Skeletal muscle tissue (tissue), 4 donors: ENCODE data around the gene ARHGAP29. TPM values are rescaled to one million over a fixed set of nuclear protein-coding genes. Genes with fewer than 3 reads are reported as not detected.

Experiments used
- H3K27ac ChIP-seq: one replicate; pipeline ENCODE4 v1.7.0; 2013; ENCODE audit warnings: mild to moderate bottlenecking, low read depth, low read length, inconsistent platforms
- H3K27me3 ChIP-seq, 3 donors: one replicate each; pipeline ENCODE4 v1.7.0; 2013; ENCODE audit warnings: low read length in 3 of 3; ENCODE audit not compliant: control insufficient read depth in 3 of 3, insufficient read depth in 3 of 3
- H3K36me3 ChIP-seq, 3 donors: one replicate each; pipeline ENCODE4 v1.7.0; 2013; ENCODE audit warnings: low read length in 3 of 3; ENCODE audit not compliant: control insufficient read depth in 3 of 3, insufficient read depth in 3 of 3
- H3K4me1 ChIP-seq, 3 donors: one replicate each; pipeline ENCODE4 v1.7.0; 2013; ENCODE audit warnings: low read length in 3 of 3, mild to moderate bottlenecking in 3 of 3; ENCODE audit not compliant: control insufficient read depth in 3 of 3, insufficient read depth in 3 of 3
- H3K4me3 ChIP-seq, 3 donors: one replicate each; pipeline ENCODE4 v1.7.0; 2013; ENCODE audit warnings: low read length in 3 of 3
- H3K9ac ChIP-seq, 3 donors: one replicate each; pipeline ENCODE4 v1.7.0; 2013; ENCODE audit warnings: low read length in 3 of 3, mild to moderate bottlenecking in 3 of 3, moderate library complexity in 2 of 3, low read depth in 1 of 3
- H3K9me3 ChIP-seq, 3 donors: one replicate each; pipeline ENCODE4 v1.7.0; 2013; ENCODE audit warnings: low read length in 3 of 3; ENCODE audit not compliant: control insufficient read depth in 3 of 3
- total RNA-seq: library from RNA; depleted of rRNA; stranded (reverse); fragments of >200 nt; gene quantifications from one replicate; pipeline ENCODE4 v1.2.3, GENCODE V29; 2014
- donor health status: Osteomylitis.

The ARHGAP29 gene
- total RNA-seq, 1 donor from 2014 or later: 39.1 TPM

DNA sequence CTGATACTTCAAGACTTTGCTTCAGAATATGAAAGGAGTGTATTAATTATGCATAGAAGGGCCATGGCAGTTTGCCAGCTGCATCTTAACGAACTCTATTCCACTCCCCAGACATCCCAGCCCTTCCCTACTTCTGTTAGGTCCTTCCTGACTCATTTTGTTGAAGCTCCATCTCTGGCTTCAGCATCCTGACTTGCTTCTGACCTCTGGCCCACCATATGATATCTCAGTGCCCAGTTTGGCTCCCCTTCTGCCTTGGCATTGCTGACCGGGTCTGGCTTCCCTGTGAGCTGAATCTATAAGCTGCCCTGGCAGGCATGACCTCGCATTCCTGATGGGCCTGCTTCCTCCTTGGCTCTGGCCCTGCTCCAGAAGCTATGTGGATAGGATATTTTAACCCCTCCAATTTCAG, 27.6 kb upstream of the ARHGAP29 start:
- Histone ChIP-seq H3K36me3 (no peaks in the 10 kb centered on the region), H3K9ac (no peak overlapping the region), H3K9me3 (no peaks in the 10 kb centered on the region), H3K27ac (no peak overlapping the region), H3K27me3 (no peaks in the 10 kb centered on the region), H3K4me1 (peaks cover 0 to 13% (median 11%) of the 10 kb centered on the region in 3 donors), H3K4me3 (no peak overlapping the region)

DNA sequence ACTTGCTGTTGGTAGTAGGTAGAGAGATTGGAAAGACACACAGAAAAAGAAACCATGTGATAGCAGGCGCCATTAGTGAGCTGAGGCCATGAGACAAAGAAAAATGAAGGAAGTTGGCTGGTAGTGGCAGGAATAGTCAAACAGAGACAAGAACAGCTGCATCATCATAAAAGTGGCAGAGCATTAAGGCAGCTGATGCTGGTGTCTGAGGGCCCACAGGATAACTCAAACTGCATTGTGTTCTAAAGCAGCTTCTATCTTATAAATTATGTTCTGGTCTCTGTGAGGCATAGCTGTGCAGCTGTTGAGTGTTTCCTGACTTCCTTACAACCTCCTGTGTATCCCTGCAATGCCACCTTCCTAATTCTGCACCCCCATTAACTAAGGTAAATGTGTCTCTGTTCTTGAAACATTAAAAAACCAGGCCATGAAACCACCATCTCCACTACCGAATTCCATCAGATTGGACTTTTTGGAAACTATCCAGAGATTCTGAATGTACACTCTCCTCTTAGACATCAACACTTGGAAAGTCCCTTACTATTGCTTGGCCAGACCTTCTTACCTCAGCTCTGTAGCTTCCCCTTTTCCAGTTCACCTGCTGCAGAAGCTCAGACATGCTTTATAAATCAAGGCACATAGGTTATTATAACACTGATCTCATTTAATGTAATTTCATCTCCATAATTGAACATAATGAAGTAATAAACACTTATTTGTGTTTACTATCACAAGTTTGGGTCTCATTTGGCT, 23.4 kb upstream of the ARHGAP29 start:
- H3K9ac ChIP-seq: no peak overlapping the region
- H3K9me3 ChIP-seq: no peaks in the 10 kb centered on the region
- H3K36me3 ChIP-seq: no peaks in the 10 kb centered on the region
- peaks cover 6 to 18% (median 16%) of the 10 kb centered on the region in 3 donors for H3K4me1 ChIP-seq
- no peak overlapping the region for H3K4me3 ChIP-seq
- H3K27me3 ChIP-seq: no peaks in the 10 kb centered on the region
- no peak overlapping the region for H3K27ac ChIP-seq

DNA sequence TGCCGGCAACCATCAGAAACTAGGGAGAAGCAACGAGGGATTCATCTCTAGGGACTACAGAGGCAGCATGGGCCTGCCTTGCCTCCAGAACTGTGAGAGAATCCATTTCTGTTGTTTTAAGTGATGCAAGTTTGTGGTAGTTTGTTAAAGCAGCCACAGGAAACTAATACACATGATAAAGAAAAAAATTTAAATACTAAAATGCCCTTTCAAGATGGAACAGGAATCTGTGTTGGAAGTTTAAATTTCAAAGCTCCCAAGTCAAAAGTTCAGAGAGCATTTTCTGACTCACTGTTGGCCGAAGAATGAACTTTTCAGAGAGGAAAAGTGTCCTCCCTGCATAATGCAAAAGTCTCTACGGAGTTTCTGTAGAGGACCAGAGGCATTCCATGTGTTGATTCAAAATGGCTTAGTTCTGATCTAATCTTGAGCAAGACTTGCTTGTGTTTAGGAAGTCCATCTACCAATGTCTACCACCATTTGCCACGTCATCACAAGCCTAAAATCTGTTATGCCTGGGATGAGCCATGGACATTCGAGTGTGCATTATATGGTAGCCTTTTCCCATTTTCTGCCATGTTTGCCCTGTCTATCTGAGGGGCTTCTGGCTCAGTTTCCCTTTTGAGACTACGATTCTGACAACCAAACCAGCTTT, 22.4 kb upstream of the ARHGAP29 start:
- Histone ChIP-seq H3K9me3 (no peaks in the 10 kb centered on the region), H3K36me3 (no peaks in the 10 kb centered on the region), H3K27me3 (no peaks in the 10 kb centered on the region), H3K9ac (no peak overlapping the region), H3K4me1 (peaks cover 6 to 11% (median 7%) of the 10 kb centered on the region in 3 donors), H3K4me3 (no peak overlapping the region), H3K27ac (no peak overlapping the region)

DNA sequence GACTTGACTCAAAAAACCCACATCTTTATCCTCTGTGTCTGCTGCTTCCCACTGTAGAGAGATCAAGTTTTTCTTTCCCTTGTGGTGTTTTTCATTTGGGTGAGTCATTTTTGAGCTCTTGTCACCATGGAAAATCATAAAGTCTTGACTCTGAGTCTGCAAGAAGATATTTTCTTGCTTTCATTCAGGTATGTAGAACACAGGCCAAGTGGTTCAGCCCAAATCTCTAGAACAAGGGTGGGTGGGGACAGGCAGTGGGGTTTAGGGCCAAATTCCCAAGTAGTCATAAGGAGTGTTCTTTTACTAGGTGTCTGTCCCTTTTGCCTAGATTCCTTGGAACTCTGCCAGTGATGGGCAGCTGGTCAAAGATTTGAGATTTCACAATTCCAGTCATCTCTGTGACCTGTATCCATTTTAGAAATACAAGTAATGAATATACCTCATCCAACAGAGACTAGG, 21.5 kb upstream of the ARHGAP29 start:
- H3K9me3 ChIP-seq: no peaks in the 10 kb centered on the region
- H3K4me1 ChIP-seq: peaks cover 6 to 11% (median 7%) of the 10 kb centered on the region in 3 donors
- no peaks in the 10 kb centered on the region for H3K36me3 ChIP-seq
- H3K4me3 ChIP-seq: no peak overlapping the region
- H3K27ac ChIP-seq: peak overlapping the region; percentile 53
- H3K27me3 ChIP-seq: no peaks in the 10 kb centered on the region
- H3K9ac ChIP-seq: no peak overlapping the region

DNA sequence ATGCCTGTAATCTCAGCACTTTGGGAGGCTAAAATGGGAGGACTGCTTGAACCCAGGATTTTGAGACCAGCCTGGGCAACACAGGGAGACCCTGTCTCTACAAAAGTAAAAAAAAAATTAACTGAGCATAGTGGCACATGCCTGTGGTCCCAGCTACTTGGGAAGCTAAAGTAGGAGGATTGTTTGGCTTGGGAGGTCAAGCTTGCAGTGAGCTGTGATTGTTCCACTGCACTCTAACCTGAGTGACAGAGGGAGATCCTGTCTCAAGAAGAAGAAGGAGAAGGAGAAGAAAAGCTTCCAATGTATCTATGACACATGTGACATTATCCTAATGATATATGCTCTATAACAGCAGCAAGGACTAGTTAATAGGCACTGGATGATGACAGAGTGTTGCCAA, 20.1 kb upstream of the ARHGAP29 start:
- H3K4me3 ChIP-seq: no peak overlapping the region
- H3K4me1 ChIP-seq: peaks cover 6 to 11% (median 7%) of the 10 kb centered on the region in 3 donors

DNA sequence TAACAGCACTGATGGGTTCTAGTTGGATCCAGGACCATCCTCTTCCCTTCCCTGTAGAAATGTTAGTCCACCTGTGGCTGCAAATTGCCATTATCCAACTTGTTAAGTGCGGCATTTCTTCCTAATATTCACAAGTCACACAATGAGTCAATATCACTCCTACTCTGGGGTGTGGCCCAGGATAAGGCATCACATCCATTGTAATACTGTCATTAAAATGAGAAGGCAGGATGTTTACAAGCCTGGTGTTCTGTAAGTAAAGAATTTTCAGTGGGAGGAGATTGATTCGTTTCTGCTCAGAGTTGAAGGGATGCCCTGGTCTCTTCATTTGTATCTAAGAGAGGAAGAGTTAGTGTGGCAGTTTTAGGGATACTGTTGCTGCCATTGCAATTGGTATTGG, 18.1 kb upstream of the ARHGAP29 start:
- H3K9ac ChIP-seq: no peak overlapping the region
- H3K4me3 ChIP-seq: no peak overlapping the region
- H3K9me3 ChIP-seq: no peaks in the 10 kb centered on the region
- no peaks in the 10 kb centered on the region for H3K27me3 ChIP-seq
- peaks cover 6 to 11% (median 7%) of the 10 kb centered on the region in 3 donors for H3K4me1 ChIP-seq
- no peak overlapping the region for H3K27ac ChIP-seq
- no peaks in the 10 kb centered on the region for H3K36me3 ChIP-seq

More for the DNA sequence above, 20.1 kb upstream of the ARHGAP29 start:
- no peak overlapping the region for H3K9ac ChIP-seq
- H3K9me3 ChIP-seq: no peaks in the 10 kb centered on the region
- H3K27me3 ChIP-seq: no peaks in the 10 kb centered on the region
- H3K36me3 ChIP-seq: no peaks in the 10 kb centered on the region
- no peak overlapping the region for H3K27ac ChIP-seq

DNA sequence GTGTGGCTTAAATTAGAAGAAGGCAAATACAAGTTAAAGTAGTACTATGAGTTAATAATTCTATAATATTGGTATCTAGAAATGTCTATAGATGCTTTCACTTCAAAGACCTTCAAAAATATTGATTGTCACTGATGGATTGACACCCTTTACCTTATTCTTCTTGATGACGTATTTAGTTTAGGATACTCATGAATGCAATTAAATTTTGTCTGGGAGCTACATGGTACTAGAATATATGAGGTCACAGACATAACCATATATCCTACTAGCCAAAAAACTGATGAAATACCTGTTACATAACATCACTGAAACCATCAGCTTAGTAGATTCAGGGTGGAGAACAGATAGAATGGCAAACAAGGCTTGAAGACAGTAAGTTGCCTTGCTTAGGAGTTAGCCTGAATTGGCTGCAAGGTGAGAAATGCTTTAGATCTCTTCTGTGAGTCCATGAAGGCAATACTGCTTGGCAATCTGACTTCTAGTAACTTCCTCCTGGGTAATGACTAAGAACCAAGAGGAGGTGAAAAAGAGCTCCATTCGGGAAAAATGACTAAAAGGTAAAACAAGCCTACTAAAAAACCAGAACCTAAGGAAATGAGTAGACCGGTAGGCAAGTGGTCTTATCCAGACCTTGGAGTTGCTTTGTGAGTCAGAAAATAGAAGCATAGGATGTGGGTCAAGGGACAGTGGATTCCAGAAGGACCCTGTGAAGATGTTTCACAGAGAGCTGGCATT, 16.9 kb upstream of the ARHGAP29 start:
- Histone ChIP-seq H3K27me3 (no peaks in the 10 kb centered on the region), H3K27ac (no peak overlapping the region), H3K9ac (no peak overlapping the region), H3K9me3 (no peaks in the 10 kb centered on the region), H3K4me1 (peaks cover 4 to 8% (median 6%) of the 10 kb centered on the region in 3 donors), H3K4me3 (no peak overlapping the region), H3K36me3 (no peaks in the 10 kb centered on the region)

DNA sequence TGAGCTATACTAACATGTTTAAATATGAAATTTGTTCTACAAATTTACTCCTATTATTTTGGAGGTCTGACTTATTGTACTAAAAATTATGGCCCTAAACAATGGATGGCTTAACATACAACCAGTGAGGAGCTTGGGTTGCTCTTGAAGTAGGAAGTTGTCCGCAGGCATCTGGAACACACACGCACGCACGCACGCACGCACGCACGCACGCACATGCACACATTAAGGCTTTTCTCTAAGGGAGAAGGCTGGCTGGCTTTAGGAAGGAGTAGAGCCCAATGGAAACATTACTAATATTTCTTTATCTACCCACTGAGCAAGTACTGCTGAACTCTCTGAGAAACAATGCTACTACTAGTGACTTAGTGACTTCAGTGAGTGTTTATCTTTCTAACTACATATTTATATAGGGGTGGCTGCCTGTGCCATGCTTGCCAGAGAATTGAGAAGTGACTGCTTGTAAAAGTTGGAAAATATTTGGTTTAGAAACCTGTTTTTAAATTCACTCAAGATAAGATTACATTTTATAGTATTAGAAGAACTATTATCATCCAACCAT, 16.2 kb upstream of the ARHGAP29 start:
- H3K27me3 ChIP-seq: no peaks in the 10 kb centered on the region

DNA sequence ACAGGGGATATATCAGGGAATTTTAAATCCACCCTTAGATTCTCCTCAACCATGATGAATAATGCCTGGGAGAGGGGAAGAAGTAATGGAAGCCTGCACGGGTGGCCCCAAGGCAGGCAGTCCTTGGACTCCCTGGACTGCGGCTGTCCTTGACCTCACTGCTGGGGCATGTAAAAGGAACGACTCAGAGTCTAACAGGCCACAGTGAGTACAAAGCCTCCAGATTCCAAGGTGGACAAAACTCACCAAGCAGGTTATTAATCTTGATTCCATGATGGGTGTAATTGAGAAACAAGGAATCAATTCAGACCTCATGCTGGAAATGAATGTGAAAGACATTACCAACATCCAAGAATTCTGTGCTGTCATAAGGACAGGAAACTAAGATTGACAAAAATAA, 13.0 kb upstream of the ARHGAP29 start:
- Histone ChIP-seq H3K36me3 (no peaks in the 10 kb centered on the region), H3K27me3 (no peaks in the 10 kb centered on the region), H3K4me3 (no peak overlapping the region), H3K9me3 (no peaks in the 10 kb centered on the region), H3K9ac (no peak overlapping the region), H3K27ac (no peak overlapping the region), H3K4me1 (peaks cover 5 to 11% (median 9%) of the 10 kb centered on the region in 3 donors)

More for the DNA sequence above, 16.2 kb upstream of the ARHGAP29 start:
- H3K9me3 ChIP-seq: no peaks in the 10 kb centered on the region
- no peak overlapping the region for H3K27ac ChIP-seq
- no peak overlapping the region for H3K9ac ChIP-seq
- no peaks in the 10 kb centered on the region for H3K36me3 ChIP-seq
- peaks cover 0 to 3% (median 2%) of the 10 kb centered on the region in 3 donors for H3K4me1 ChIP-seq
- no peak overlapping the region for H3K4me3 ChIP-seq
